ENCODE results near the gene MGAT4A.
A peak's percentile ranks its signal among the peaks of the same experiment; 100 is the strongest.

MGAT4A gene

DNA sequence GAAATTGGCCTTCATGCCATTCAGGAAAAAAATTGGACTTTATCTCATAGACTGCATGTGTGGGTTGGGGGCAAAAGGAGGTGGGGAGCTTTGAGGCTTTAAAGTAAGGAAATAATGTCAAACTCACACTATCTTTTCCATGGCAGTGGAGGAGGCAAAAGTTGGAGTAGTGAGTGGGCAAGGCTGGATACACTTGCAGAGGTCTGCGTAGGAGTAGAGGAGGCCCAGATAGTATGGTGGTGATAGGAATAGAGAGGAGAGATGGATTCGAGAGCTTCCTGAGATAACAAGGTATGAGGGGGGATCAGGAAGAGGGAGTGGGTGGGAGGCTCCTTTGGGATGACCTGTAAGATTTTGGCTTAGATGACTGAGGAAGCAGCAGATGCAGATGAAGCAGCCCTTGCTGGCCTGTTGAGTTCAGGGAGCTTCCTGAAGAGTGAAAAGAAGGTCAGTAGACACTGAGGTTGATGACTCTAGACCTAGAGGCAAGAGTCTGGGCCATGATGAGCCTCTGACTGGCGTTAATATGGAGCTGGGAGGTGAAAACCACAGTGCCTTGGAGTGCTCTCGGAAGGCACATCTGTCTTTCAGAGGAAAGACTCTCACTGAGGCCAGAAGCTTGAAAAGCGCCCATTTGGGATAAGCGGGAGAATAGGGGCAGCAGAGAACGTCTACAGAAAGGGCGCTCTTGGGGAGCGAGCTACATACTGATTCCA lies 116.8 kb downstream of the MGAT4A start:
- Histone ChIP-seq H3K9ac (ENCODE audit: low read depth, low read length, poor library complexity, severe bottlenecking) (no peak overlapping the region), H3K4me2 (ENCODE audit: low read depth, low read length, poor library complexity, severe bottlenecking) (peak overlapping the region; percentile 1), H4K20me1 (ENCODE audit: insufficient read depth, low read length, poor library complexity, severe bottlenecking) (peaks cover 11% of the 10 kb centered on the region), H3K36me3 (ENCODE audit: insufficient read depth, low read length) (peaks cover 17% of the 10 kb centered on the region; the same call in 1 of the 2 replicates), H3K9me2 (replicated peaks; ENCODE audit: low read depth, low read length) (no peaks in the 10 kb centered on the region), H3K4me3 (ENCODE audit: low read length, poor library complexity, severe bottlenecking) (no peak overlapping the region), H2AFZ (ENCODE audit: low read length) (no peak overlapping the region), H3K79me2 (ENCODE audit: insufficient read depth, low read length) (peaks cover 40% of the 10 kb centered on the region), H3K4me1 (ENCODE audit: insufficient read depth, low read length, poor library complexity, severe bottlenecking) (peaks cover 17% of the 10 kb centered on the region), H3F3A (ENCODE audit: low read depth) (no peaks in the 10 kb centered on the region), H3K9me3 (ENCODE audit: insufficient read depth, low read depth, low read length) (no peaks in the 10 kb centered on the region), H3K27me3 (ENCODE audit: insufficient read depth, low read length, poor library complexity, severe bottlenecking) (no peaks in the 10 kb centered on the region)
- TF ChIP-seq, protein P1, sequence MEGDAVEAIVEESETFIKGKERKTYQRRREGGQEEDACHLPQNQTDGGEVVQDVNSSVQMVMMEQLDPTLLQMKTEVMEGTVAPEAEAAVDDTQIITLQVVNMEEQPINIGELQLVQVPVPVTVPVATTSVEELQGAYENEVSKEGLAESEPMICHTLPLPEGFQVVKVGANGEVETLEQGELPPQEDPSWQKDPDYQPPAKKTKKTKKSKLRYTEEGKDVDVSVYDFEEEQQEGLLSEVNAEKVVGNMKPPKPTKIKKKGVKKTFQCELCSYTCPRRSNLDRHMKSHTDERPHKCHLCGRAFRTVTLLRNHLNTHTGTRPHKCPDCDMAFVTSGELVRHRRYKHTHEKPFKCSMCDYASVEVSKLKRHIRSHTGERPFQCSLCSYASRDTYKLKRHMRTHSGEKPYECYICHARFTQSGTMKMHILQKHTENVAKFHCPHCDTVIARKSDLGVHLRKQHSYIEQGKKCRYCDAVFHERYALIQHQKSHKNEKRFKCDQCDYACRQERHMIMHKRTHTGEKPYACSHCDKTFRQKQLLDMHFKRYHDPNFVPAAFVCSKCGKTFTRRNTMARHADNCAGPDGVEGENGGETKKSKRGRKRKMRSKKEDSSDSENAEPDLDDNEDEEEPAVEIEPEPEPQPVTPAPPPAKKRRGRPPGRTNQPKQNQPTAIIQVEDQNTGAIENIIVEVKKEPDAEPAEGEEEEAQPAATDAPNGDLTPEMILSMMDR (conservative IDR thresholded peaks at IDR 0.05; ENCODE audit: low read length) = no peak
- TF ChIP-seq EZH2phosphoT487 (IDR thresholded peaks at IDR 0.05; ENCODE audit: borderline replicate concordance) = no peak

DNA sequence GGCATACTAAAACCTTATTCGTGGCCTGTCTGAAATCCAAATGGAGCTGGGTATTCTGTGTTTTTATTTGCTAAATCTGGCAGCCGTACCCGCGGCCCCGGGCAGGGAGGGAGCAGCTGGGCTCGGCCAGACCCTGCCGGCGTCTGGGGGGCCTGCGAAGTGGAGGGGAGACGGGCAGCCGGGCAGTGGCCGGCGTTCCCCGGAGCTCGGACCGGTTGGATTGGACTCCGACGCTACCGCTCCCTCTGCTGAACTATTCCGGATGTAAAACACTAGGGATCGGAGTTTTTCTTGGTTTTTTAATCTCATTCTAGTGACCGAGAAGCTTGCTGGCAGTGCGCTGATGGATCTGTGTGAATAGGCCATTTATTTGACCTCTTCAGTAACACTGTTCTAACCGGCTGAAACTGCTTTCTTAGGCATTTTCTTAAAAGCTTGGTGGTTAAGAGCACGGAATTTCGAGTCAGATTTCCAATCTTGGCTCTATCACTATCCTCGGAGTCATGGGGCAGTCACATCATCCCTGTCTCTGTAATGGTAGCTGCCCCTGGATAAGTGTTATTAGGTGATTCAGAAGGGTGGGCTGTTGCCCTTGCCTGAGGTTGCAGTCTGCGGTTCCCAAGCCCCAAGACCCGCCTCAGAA lies 121.8 kb downstream of the MGAT4A start:
- Histone ChIP-seq H3K79me2 (ENCODE audit: insufficient read depth, low read length) (peaks cover 69% of the 10 kb centered on the region), H3K4me1 (ENCODE audit: insufficient read depth, low read length, poor library complexity, severe bottlenecking) (peaks cover 37% of the 10 kb centered on the region), H3K9me3 (ENCODE audit: insufficient read depth, low read depth, low read length) (no peaks in the 10 kb centered on the region), H3K27me3 (ENCODE audit: insufficient read depth, low read length, poor library complexity, severe bottlenecking) (no peaks in the 10 kb centered on the region), H3K9me2 (replicated peaks; ENCODE audit: low read depth, low read length) (no peaks in the 10 kb centered on the region), H4K20me1 (ENCODE audit: insufficient read depth, low read length, poor library complexity, severe bottlenecking) (peaks cover 27% of the 10 kb centered on the region), H3K36me3 (ENCODE audit: insufficient read depth, low read length) (no peaks in the 10 kb centered on the region), H3K4me2 (ENCODE audit: low read depth, low read length, poor library complexity, severe bottlenecking) (peak overlapping the region; percentile 94), H3K4me3 (ENCODE audit: low read length, poor library complexity, severe bottlenecking) (peak overlapping the region; percentile 99), H3F3A (ENCODE audit: low read depth) (no peaks in the 10 kb centered on the region), H2AFZ (ENCODE audit: low read length) (peak overlapping the region; percentile 99), H3K9ac (ENCODE audit: low read depth, low read length, poor library complexity, severe bottlenecking) (peak overlapping the region; percentile 95)
- TF ChIP-seq EZH2phosphoT487 (IDR thresholded peaks at IDR 0.05; ENCODE audit: borderline replicate concordance) = no peak
- TF ChIP-seq, protein P1 (conservative IDR thresholded peaks at IDR 0.05; ENCODE audit: low read length) = no peak

DNA sequence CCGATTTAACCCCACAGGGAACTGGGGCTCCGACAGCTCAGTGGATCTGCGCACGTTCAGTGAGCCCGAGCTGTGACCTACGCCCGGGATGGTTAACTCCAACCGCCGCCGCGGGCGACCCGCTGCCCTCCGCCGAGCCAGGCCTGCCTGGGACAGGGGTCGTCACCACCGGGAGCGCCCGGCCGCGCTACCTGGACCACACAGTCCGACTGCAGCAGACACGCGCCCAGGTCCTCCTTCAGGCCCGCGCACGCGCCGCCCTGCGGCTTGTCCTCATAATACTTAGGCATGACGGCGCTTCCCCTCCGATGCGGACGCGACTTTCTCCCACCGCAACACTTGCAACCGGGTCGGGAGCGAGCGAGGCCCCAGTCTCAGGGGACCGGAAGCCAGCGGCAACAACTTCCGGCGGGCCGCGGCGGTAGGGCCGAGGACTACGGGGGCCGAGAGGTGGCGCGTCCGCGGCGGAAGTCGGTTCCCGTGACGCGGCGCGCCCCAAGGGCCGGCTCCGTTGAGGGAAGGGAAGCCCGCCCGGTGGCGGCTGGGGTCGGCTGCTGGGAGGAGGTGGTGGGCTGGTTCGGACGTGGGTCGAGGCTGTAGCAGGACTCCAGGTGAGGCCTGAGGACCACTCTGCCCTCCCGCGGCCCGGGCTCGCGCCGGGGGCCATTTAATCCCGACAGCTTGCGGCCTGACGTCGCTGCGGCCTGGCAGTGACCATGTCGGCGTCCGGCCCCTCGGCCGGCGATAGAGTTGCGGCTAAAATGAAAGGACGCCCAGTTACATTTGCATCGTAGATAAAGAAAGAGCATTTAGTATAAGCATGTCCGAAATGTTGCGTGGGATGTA lies 122.6 kb downstream of the MGAT4A start, which contains the start of the genes COA5 and UNC50:
Gene COA5, minus strand, starts transcription at position 397 of the 846 bp plus-strand sequence. Its CDS starts 107 bp downstream, at position 290.
Gene UNC50, plus strand, starts transcription at position 474 of the 846 bp plus-strand sequence. CDS start 1,171 bp downstream, outside the sequence.
- no peaks in the 10 kb centered on the region for H3K27me3 ChIP-seq (ENCODE audit: insufficient read depth, low read length, poor library complexity, severe bottlenecking)
- peak within 1 kb of the TSS; percentile 95 for H3K9ac ChIP-seq (ENCODE audit: low read depth, low read length, poor library complexity, severe bottlenecking)
- H3K4me1 ChIP-seq (ENCODE audit: insufficient read depth, low read length, poor library complexity, severe bottlenecking) = peaks cover 37% of the 10 kb centered on the region
- H3K4me3 ChIP-seq (ENCODE audit: low read length, poor library complexity, severe bottlenecking) = peak within 1 kb of the TSS; percentile 99
- no peaks in the 10 kb centered on the region for H3F3A ChIP-seq (ENCODE audit: low read depth)
- H3K79me2 ChIP-seq (ENCODE audit: insufficient read depth, low read length) = peaks cover 62% of the 10 kb centered on the region
- peak within 1 kb of the TSS; percentile 94 for H3K4me2 ChIP-seq (ENCODE audit: low read depth, low read length, poor library complexity, severe bottlenecking)
- no peaks in the 10 kb centered on the region for H3K9me3 ChIP-seq (ENCODE audit: insufficient read depth, low read depth, low read length)
- H3K36me3 ChIP-seq (ENCODE audit: insufficient read depth, low read length) = 0 out of 2 replicates have a peak, but pooled peaks cover 4% of the 10 kb centered on the region
- H4K20me1 ChIP-seq (ENCODE audit: insufficient read depth, low read length, poor library complexity, severe bottlenecking) = peaks cover 27% of the 10 kb centered on the region
- no peaks in the 10 kb centered on the region for H3K9me2 ChIP-seq (replicated peaks; ENCODE audit: low read depth, low read length)
- H2AFZ ChIP-seq (ENCODE audit: low read length) = peak within 1 kb of the TSS; percentile 99
- TF ChIP-seq, protein P1 (conservative IDR thresholded peaks at IDR 0.05; ENCODE audit: low read length) = no peak; the same call in 1 of the 2 replicates
- no peak for TF ChIP-seq EZH2phosphoT487 (IDR thresholded peaks at IDR 0.05; ENCODE audit: borderline replicate concordance)

Data from Loucy (cell line).